ENCODE measurements around the gene TLE6. TPM values are rescaled to one million over a fixed set of nuclear protein-coding genes. Genes with fewer than 3 reads are reported as not detected.

Gene TLE6
- polyA plus RNA-seq, 1 experiment, result 0.26 TPM

DNA sequence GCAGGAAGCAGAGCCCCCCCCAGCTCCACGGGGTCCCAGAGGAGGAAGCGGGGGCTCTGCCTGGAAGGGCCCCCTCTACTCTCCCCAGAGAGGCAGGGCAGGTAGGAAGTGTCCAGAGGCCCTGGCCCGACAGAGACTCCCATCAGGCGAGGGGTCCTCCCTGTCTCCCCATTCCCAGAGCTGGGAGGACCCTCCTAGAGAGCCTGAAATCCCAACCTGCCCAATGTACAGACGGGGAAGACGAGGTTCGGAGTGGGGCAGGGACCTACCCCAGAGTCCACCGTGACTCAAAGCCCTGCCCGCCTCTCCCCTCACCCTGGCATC is 50.6 kb downstream of the TLE6 start:
- TF ChIP-seq, protein P1, sequence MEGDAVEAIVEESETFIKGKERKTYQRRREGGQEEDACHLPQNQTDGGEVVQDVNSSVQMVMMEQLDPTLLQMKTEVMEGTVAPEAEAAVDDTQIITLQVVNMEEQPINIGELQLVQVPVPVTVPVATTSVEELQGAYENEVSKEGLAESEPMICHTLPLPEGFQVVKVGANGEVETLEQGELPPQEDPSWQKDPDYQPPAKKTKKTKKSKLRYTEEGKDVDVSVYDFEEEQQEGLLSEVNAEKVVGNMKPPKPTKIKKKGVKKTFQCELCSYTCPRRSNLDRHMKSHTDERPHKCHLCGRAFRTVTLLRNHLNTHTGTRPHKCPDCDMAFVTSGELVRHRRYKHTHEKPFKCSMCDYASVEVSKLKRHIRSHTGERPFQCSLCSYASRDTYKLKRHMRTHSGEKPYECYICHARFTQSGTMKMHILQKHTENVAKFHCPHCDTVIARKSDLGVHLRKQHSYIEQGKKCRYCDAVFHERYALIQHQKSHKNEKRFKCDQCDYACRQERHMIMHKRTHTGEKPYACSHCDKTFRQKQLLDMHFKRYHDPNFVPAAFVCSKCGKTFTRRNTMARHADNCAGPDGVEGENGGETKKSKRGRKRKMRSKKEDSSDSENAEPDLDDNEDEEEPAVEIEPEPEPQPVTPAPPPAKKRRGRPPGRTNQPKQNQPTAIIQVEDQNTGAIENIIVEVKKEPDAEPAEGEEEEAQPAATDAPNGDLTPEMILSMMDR (IDR thresholded peaks at IDR 0.05; ENCODE audit: insufficient read depth, low read depth, low read length), result no peak
- Histone ChIP-seq H3K27me3 (ENCODE audit: control insufficient read depth, insufficient read depth, low read length) (peaks cover 44% of the 10 kb centered on the region), H3K4me3 (ENCODE audit: low read depth, low read length) (no peak overlapping the region), H3K36me3 (ENCODE audit: control insufficient read depth, insufficient read depth, low read length) (no peaks in the 10 kb centered on the region)
- ChIA-PET POLR2A (no interaction called here), CTCF (interaction anchor here (0.6 to 0.8 kb wide), 2 partner anchors 15 to 275 kb away, joined by 3 read pairs; no protein-coding TSS in a partner anchor)
- DNase-seq (ENCODE audit: low read depth), result no peak

DNA sequence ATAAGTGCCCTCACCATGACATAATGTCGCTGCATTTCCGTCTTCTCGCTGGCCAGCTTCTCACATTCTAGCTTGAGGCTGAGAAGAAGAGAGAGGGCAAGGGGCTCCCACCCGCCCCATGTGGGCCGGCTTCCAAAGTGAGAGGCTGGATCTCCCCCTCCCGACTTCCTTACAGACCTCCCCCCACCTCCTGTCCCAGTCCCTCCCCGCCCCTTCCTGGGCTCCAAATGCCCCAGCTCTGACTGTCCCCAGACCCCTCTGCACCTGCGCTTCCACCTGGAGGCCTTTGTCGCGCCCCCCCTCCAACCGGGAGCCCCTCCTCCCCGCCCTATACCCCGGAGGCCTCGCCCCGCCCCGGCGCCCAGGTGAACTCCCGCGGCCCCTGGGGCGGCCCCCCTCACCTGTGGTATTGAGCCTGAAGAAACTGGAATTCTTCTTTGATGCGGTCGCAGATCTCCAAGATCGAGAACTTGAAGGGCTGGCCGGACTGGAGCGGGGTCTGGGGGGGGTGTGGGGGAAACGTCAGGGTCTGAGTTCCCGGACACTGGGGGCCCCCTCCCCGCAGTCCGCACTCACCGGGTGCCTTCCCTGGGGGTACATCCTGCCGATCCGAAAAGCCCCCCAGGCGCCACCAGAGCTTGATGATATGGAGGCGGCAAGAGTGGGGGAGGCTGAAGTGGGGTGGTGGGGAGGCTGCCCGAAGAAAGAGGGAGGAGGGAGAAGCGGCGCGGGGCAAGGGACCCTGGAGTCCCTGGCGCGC is 51.1 kb downstream of the TLE6 start:
- Histone ChIP-seq H3K4me3 (ENCODE audit: low read depth, low read length) (peak overlapping the region; percentile 39), H3K27me3 (ENCODE audit: control insufficient read depth, insufficient read depth, low read length) (peaks cover 44% of the 10 kb centered on the region), H3K36me3 (ENCODE audit: control insufficient read depth, insufficient read depth, low read length) (no peaks in the 10 kb centered on the region)
- ChIA-PET POLR2A (no interaction called here), CTCF (interaction anchor here (0.6 kb wide), 1 partner anchor 274 kb away, joined by 3 read pairs; no protein-coding TSS in a partner anchor)
- TF ChIP-seq, protein P1 (IDR thresholded peaks at IDR 0.05; ENCODE audit: insufficient read depth, low read depth, low read length), result no peak
- no peak for DNase-seq (ENCODE audit: low read depth)

DNA sequence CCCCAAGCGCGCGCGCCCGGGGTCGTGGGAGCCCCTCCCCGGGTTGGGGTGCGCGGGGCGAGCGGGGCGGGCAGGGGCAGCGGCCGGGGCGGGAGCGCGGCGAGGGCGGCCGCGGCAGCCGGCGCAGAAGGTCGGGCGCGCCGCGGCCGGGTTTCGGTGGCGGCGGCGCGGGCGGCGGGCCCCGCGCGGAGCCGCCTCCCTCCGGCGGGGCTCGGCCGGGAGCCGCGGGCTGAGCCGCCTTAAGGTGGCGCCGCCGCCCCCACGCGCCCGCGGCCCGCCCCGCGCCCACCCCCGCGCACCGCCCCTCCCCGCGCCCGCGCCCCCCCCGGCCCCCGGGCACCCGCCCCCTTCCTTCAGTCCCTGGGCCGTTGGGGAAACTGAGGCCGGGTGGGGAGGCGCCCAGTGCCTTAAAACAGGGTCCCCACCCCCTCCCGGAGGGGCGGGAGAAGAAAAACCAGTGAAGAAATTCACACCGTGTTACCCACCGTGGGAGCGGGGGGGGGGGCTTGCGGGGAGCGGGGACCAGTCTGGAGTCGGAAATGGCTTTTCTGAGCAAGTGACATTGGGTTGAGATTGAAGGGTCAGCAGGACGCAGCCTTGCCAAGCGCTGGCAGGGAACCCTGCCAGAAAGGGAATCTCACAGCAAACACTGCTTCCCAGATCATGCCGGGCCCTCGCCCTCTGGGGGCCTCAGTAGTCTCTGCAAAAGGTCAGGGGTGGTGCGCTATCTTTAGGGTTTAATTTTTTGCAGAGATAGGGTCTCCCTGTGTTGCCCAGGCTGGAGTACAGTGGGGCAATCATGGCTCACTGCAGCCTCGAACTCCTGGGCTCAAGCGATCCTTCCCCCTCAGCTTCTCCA is 51.9 kb downstream of the TLE6 start, which contains the start of gene TLE2:
Gene TLE2 (minus strand): TSS at position 216 of the 859 bp plus-strand sequence. CDS start 376 bp downstream, outside the sequence.
- peaks cover 46% of the 10 kb centered on the region for H3K27me3 ChIP-seq (ENCODE audit: control insufficient read depth, insufficient read depth, low read length)
- DNase-seq (ENCODE audit: low read depth), result no peak
- POLR2A ChIA-PET, result no interaction called here
- CTCF ChIA-PET, result interaction anchor here (0.9 kb wide), 1 partner anchor 14 kb away, joined by 3 read pairs; no protein-coding TSS in a partner anchor
- peak within 1 kb of the TSS; percentile 39 for H3K4me3 ChIP-seq (ENCODE audit: low read depth, low read length)
- TF ChIP-seq, protein P1 (IDR thresholded peaks at IDR 0.05; ENCODE audit: insufficient read depth, low read depth, low read length), result no peak
- no peaks in the 10 kb centered on the region for H3K36me3 ChIP-seq (ENCODE audit: control insufficient read depth, insufficient read depth, low read length)

DNA sequence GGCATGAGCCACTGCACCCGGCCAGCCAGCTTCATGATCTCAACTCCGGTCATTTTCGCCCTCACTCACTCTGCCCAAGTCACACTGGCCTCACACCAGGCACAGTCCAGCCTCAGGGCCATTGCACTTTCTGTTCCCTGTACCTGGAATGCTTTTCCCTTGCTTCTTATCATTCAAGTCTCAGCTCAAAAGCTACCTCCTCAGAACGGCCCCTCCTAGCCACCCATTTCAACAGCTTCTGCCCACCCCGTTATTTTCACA is 54.2 kb downstream of the TLE6 start:
- Histone ChIP-seq H3K27me3 (ENCODE audit: control insufficient read depth, insufficient read depth, low read length) (peaks cover 35% of the 10 kb centered on the region), H3K36me3 (ENCODE audit: control insufficient read depth, insufficient read depth, low read length) (no peaks in the 10 kb centered on the region), H3K4me3 (ENCODE audit: low read depth, low read length) (no peak overlapping the region)
- no peak for DNase-seq (ENCODE audit: low read depth)
- TF ChIP-seq, protein P1 (IDR thresholded peaks at IDR 0.05; ENCODE audit: insufficient read depth, low read depth, low read length), result no peak
- ChIA-PET CTCF (interaction anchor here (0.8 kb wide), 1 partner anchor 28 kb away, joined by 3 read pairs; no protein-coding TSS in a partner anchor), POLR2A (no interaction called here)
